K562 (cell line): ENCODE results near the gene ARFGEF2. TPM values are rescaled to one million over a fixed set of nuclear protein-coding genes. Genes with fewer than 3 reads are reported as not detected.

Experiments used
- CBFA2T3 ChIP-seq: fragments of 450-650 bp; IDR thresholded peaks from 2 replicates; pipeline ENCODE4 v1.6.1; 2017
- CCNT2 ChIP-seq: IDR thresholded peaks from 2 replicates; pipeline ENCODE4 v1.6.1; 2011; ENCODE audit warnings: borderline replicate concordance, low read depth, mild to moderate bottlenecking, moderate library complexity, mixed read lengths, low read length; ENCODE audit not compliant: insufficient read length; ENCODE audit errors: extremely low read depth
- DMBX1 ChIP-seq: fragments of 250-450 bp; sonication (Bioruptor Pico); IDR thresholded peaks from 2 replicates; pipeline ENCODE4 v1.8.0; 2022; ENCODE audit warnings: inconsistent platforms, mild to moderate bottlenecking, moderate library complexity, borderline replicate concordance
- ESRRA ChIP-seq: fragments of 450-650 bp; IDR thresholded peaks from 2 replicates; pipeline ENCODE4 v1.6.1; 2014; ENCODE audit warnings: low read depth, mild to moderate bottlenecking, moderate library complexity, borderline replicate concordance
- FOXM1 ChIP-seq, 2 experiments: fragments of 450-650 bp in 1 of 2; sonication (generic) in 1 of 2; formaldehyde crosslinking in 1 of 2; IDR thresholded peaks; 2 replicates each; pipeline versions ENCODE4 v1.6.1 to v1.9.0; 2017 to 2022; ENCODE audit warnings: low read depth in 2 of 2, mild to moderate bottlenecking in 2 of 2, missing genetic modification reagents in 1 of 2, moderate library complexity in 1 of 2
- HDAC8 ChIP-seq: fragments of 450-650 bp; IDR thresholded peaks from 2 replicates; pipeline ENCODE4 v1.6.1; 2016; ENCODE audit warnings: mild to moderate bottlenecking, missing genetic modification characterization, moderate library complexity, missing compliant biosample characterization
- KAT7 ChIP-seq: sonication (generic); formaldehyde crosslinking; IDR thresholded peaks from 2 replicates; pipeline ENCODE4 v1.8.0; 2022; ENCODE audit warnings: missing genetic modification reagents, mild to moderate bottlenecking, borderline replicate concordance
- KLF16 ChIP-seq: IDR thresholded peaks from 2 replicates; pipeline ENCODE4 v1.6.1; 2016; ENCODE audit warnings: antibody characterized with exemption
- MAX ChIP-seq: sonication (generic); formaldehyde crosslinking; IDR thresholded peaks from 2 replicates; pipeline ENCODE4 v1.9.0; 2022; ENCODE audit warnings: mild to moderate bottlenecking, missing genetic modification reagents
- POLR2AphosphoS2 ChIP-seq: IDR thresholded peaks from 2 replicates; pipeline ENCODE4 v1.6.1; 2012; ENCODE audit warnings: low read length, improper control_type of control experiment
- POLR2B ChIP-seq: fragments of 450-650 bp; IDR thresholded peaks from 2 replicates; pipeline ENCODE4 v1.6.1; 2018; ENCODE audit warnings: low read depth; ENCODE audit not compliant: partially characterized antibody
- SMAD4 ChIP-seq: fragments of 250-450 bp; sonication (Bioruptor Pico); conservative IDR thresholded peaks from 2 replicates; pipeline ENCODE4 v1.8.0; 2021; ENCODE audit warnings: inconsistent platforms, mild to moderate bottlenecking, moderate library complexity
- TAL1 ChIP-seq: fragments of 450-650 bp; IDR thresholded peaks from 2 replicates; pipeline ENCODE4 v1.6.1; 2016; ENCODE audit warnings: mild to moderate bottlenecking
- TCF3 ChIP-seq: sonication (generic); formaldehyde crosslinking; IDR thresholded peaks from 2 replicates; pipeline ENCODE4 v1.4.0; 2020; ENCODE audit warnings: mild to moderate bottlenecking, missing genetic modification reagents
- polyA plus RNA-seq, 8 experiments: library from polyadenylated mRNA; depleted of rRNA in 4 of 8; stranded (reverse) in 5 of 8; unstranded in 3 of 8; fragments of >200 nt; fragmentation: Nextera tagmentation in 2 of 8; fragmentation: Illumina TruSeq in 1 of 8; extraction: Ambion mirVana in 2 of 8; extraction: Trizol in 1 of 8; gene quantifications; 2 replicates each; pipeline versions ENCODE4 v1.2.1 to v1.2.3, GENCODE V29; 2011 to 2014; ENCODE audit warnings: inconsistent platforms in 1 of 8, missing spikeins in 1 of 8
- total RNA-seq, 7 experiments: library from RNA; depleted of rRNA in 6 of 7; stranded (reverse); fragments of >200 nt in 6 of 7; fragmentation: Illumina TruSeq in 2 of 7; extraction: Trizol in 2 of 7; gene quantifications; 2 replicates each; pipeline versions ENCODE4 v1.2.1 to v1.2.3, GENCODE V29; 2011 to 2021; ENCODE audit warnings: low replicate concordance in 1 of 7
- TF ChIP-seq, protein P1 (sequence below): sonication (generic); formaldehyde crosslinking; IDR thresholded peaks from 2 replicates; pipeline ENCODE4 v1.5.0; 2020; ENCODE audit warnings: missing genetic modification reagents
- TF ChIP-seq, protein P2 (sequence below): sonication (generic); formaldehyde crosslinking; IDR thresholded peaks from 2 replicates; pipeline ENCODE4 v1.8.1; 2022; ENCODE audit warnings: missing genetic modification reagents
- TF ChIP-seq, protein P3 (sequence below), 2 experiments: fragments of 450-650 bp in 1 of 2; sonication (generic) in 1 of 2; formaldehyde crosslinking in 1 of 2; IDR thresholded peaks in 1 of 2; conservative IDR thresholded peaks in 1 of 2; 2 replicates each; pipeline versions ENCODE4 v1.6.1 to v1.8.1; 2016 to 2023; ENCODE audit warnings: mild to moderate bottlenecking in 2 of 2, moderate library complexity in 2 of 2, inconsistent platforms in 1 of 2, missing genetic modification reagents in 1 of 2
- TF ChIP-seq, protein P4 (sequence below), 2 experiments: fragments of 450-650 bp; IDR thresholded peaks; 2 replicates each; pipeline ENCODE4 v1.6.1; 2018; ENCODE audit warnings: mild to moderate bottlenecking in 2 of 2, low read depth in 1 of 2; ENCODE audit not compliant: partially characterized antibody in 2 of 2

Gene ARFGEF2
- total and polyA plus RNA-seq, 9 of the 15 experiments (the other 6 are each of a cell fraction or from before 2014, with no cell fraction given): 4.2 to 18.8 (median 13.7) TPM

DNA sequence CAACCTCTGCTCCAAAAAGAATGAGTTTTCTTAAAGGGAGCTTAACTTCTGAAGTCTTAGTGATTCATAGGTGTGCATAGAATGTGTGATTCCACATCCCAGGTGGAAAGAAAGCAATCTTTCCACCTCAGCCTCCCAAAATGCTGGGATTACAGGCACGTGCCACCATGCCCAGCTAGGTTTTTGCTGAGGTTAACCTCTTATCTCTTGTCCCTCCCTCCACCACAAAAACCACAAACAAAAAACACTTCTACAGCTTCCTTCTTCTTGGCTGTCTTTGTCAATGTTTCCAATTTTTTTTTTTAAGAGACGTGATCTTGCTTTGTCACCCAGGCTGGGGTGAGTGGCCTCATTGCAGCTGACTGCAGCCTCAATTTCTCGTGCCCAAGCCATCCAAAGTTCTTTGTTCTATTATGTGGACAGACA, 116.5 kb downstream of the ARFGEF2 start (continued):
- TF ChIP-seq FOXM1 (IDR thresholded peaks at IDR 0.05; ENCODE audit: low read depth): no peak; the same call in 1 of the 2 replicates
- no peak for TF ChIP-seq FOXM1 (CRISPR knock-in tag; IDR thresholded peaks at IDR 0.05; ENCODE audit: low read depth)
- TF ChIP-seq CBFA2T3: peak; percentile 81
- TF ChIP-seq DMBX1 (CRISPR knock-in tag): no peak
- TF ChIP-seq, protein P1, sequence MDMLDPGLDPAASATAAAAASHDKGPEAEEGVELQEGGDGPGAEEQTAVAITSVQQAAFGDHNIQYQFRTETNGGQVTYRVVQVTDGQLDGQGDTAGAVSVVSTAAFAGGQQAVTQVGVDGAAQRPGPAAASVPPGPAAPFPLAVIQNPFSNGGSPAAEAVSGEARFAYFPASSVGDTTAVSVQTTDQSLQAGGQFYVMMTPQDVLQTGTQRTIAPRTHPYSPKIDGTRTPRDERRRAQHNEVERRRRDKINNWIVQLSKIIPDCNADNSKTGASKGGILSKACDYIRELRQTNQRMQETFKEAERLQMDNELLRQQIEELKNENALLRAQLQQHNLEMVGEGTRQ (CRISPR knock-in tag): 0 out of 2 replicates have a peak, but pooled peaks have one; percentile 12
- TF ChIP-seq KLF16: peak; percentile 40; the same call in 1 of the 2 replicates
- TF ChIP-seq, protein P2, sequence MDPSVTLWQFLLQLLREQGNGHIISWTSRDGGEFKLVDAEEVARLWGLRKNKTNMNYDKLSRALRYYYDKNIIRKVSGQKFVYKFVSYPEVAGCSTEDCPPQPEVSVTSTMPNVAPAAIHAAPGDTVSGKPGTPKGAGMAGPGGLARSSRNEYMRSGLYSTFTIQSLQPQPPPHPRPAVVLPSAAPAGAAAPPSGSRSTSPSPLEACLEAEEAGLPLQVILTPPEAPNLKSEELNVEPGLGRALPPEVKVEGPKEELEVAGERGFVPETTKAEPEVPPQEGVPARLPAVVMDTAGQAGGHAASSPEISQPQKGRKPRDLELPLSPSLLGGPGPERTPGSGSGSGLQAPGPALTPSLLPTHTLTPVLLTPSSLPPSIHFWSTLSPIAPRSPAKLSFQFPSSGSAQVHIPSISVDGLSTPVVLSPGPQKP (CRISPR knock-in tag): no peak
- peak; percentile 99; the same call in 1 of the 2 replicates for TF ChIP-seq ESRRA
- peak; percentile 39 for TF ChIP-seq SMAD4 (CRISPR knock-in tag)
- TF ChIP-seq MAX (CRISPR knock-in tag): peak; percentile 68
- peak; percentile 64 for TF ChIP-seq TAL1
- TF ChIP-seq, protein P3, sequence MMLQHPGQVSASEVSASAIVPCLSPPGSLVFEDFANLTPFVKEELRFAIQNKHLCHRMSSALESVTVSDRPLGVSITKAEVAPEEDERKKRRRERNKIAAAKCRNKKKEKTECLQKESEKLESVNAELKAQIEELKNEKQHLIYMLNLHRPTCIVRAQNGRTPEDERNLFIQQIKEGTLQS (IDR thresholded peaks at IDR 0.05): peak; percentile 56; the same call in 1 of the 2 replicates
- TF ChIP-seq, protein P3 (CRISPR knock-in tag; conservative IDR thresholded peaks at IDR 0.05): no peak
- TF ChIP-seq HDAC8: no peak
- TF ChIP-seq POLR2AphosphoS2: peak; percentile 59; the same call in 1 of the 2 replicates
- TF ChIP-seq POLR2B: no peak
- TF ChIP-seq CCNT2: peak; percentile 56
- TF ChIP-seq KAT7 (CRISPR knock-in tag): peak; percentile 62; the same call in 1 of the 2 replicates
- TF ChIP-seq, protein P4, sequence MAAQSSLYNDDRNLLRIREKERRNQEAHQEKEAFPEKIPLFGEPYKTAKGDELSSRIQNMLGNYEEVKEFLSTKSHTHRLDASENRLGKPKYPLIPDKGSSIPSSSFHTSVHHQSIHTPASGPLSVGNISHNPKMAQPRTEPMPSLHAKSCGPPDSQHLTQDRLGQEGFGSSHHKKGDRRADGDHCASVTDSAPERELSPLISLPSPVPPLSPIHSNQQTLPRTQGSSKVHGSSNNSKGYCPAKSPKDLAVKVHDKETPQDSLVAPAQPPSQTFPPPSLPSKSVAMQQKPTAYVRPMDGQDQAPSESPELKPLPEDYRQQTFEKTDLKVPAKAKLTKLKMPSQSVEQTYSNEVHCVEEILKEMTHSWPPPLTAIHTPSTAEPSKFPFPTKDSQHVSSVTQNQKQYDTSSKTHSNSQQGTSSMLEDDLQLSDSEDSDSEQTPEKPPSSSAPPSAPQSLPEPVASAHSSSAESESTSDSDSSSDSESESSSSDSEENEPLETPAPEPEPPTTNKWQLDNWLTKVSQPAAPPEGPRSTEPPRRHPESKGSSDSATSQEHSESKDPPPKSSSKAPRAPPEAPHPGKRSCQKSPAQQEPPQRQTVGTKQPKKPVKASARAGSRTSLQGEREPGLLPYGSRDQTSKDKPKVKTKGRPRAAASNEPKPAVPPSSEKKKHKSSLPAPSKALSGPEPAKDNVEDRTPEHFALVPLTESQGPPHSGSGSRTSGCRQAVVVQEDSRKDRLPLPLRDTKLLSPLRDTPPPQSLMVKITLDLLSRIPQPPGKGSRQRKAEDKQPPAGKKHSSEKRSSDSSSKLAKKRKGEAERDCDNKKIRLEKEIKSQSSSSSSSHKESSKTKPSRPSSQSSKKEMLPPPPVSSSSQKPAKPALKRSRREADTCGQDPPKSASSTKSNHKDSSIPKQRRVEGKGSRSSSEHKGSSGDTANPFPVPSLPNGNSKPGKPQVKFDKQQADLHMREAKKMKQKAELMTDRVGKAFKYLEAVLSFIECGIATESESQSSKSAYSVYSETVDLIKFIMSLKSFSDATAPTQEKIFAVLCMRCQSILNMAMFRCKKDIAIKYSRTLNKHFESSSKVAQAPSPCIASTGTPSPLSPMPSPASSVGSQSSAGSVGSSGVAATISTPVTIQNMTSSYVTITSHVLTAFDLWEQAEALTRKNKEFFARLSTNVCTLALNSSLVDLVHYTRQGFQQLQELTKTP (IDR thresholded peaks at IDR 0.05; ENCODE audit: low read depth in 1 of 2, partially characterized antibody in 2 of 2): peak in 1 of 2 experiments; percentile 62
- peak; percentile 66 for TF ChIP-seq TCF3
